ENCODE measurements around the gene KCNJ15. TPM values are rescaled to one million over a fixed set of nuclear protein-coding genes. Genes with fewer than 3 reads are reported as not detected.
"Not testable (repeated sequence)": the region's sequence is repeated elsewhere in the genome, so short reads cannot be mapped to it uniquely, and the experiment has no call there.

The KCNJ15 gene
- total RNA-seq, 1 donor from 2014 or later: 2.1 TPM

- Histone ChIP-seq H3K4me3 (ENCODE audit: low read depth, low read length) (no peak overlapping the region), H3K27me3 (ENCODE audit: control insufficient read depth, insufficient read depth, low read length) (no peaks in the 10 kb centered on the region), H3K36me3 (ENCODE audit: control insufficient read depth, insufficient read depth, low read length) (no peaks in the 10 kb centered on the region)
- no peak for TF ChIP-seq CTCF (IDR thresholded peaks at IDR 0.05; ENCODE audit: insufficient read depth, low read length, severe bottlenecking)
- DNase-seq (ENCODE audit: low read depth) (no peak), FAIRE-seq (no peak)
Measured at GRCh38 chr21:38229260-38229877, 27.4 kb upstream of the KCNJ15 start.

- peak; percentile 97 for DNase-seq (ENCODE audit: low read depth)
- no peaks in the 10 kb centered on the region for H3K36me3 ChIP-seq (ENCODE audit: control insufficient read depth, insufficient read depth, low read length)
- H3K4me3 ChIP-seq (ENCODE audit: low read depth, low read length): peak overlapping the region; percentile 4
- TF ChIP-seq CTCF (IDR thresholded peaks at IDR 0.05; ENCODE audit: insufficient read depth, low read length, severe bottlenecking): no peak
- FAIRE-seq: peak; percentile 77
- H3K27me3 ChIP-seq (ENCODE audit: control insufficient read depth, insufficient read depth, low read length): no peaks in the 10 kb centered on the region
Measured at GRCh38 chr21:38234395-38235142, 22.2 kb upstream of the KCNJ15 start.

- FAIRE-seq; H3K36me3 ChIP-seq (ENCODE audit: control insufficient read depth, insufficient read depth, low read length); H3K27me3 ChIP-seq (ENCODE audit: control insufficient read depth, insufficient read depth, low read length): not testable (repeated sequence)
- DNase-seq (ENCODE audit: low read depth): peak; percentile 65
- H3K4me3 ChIP-seq (ENCODE audit: low read depth, low read length): peak overlapping the region; percentile 4
Measured at GRCh38 chr21:38235251-38235650, 21.5 kb upstream of the KCNJ15 start.

- FAIRE-seq (no peak), DNase-seq (ENCODE audit: low read depth) (peak; percentile 49)
- no peaks in the 10 kb centered on the region for H3K36me3 ChIP-seq (ENCODE audit: control insufficient read depth, insufficient read depth, low read length)
- no peak overlapping the region for H3K4me3 ChIP-seq (ENCODE audit: low read depth, low read length)
- H3K27me3 ChIP-seq (ENCODE audit: control insufficient read depth, insufficient read depth, low read length): no peaks in the 10 kb centered on the region
- TF ChIP-seq CTCF (IDR thresholded peaks at IDR 0.05; ENCODE audit: insufficient read depth, low read length, severe bottlenecking): peak; percentile 41
Measured at GRCh38 chr21:38236232-38236631, 20.6 kb upstream of the KCNJ15 start.

GRCh38 chr21:38239672-38240071 lies 17.1 kb upstream of the KCNJ15 start:
- no peak for DNase-seq (ENCODE audit: low read depth)
- FAIRE-seq: no peak
- TF ChIP-seq CTCF (IDR thresholded peaks at IDR 0.05; ENCODE audit: insufficient read depth, low read length, severe bottlenecking): no peak
- H3K36me3 ChIP-seq (ENCODE audit: control insufficient read depth, insufficient read depth, low read length): no peaks in the 10 kb centered on the region
- H3K27me3 ChIP-seq (ENCODE audit: control insufficient read depth, insufficient read depth, low read length): no peaks in the 10 kb centered on the region
- H3K4me3 ChIP-seq (ENCODE audit: low read depth, low read length): no peak overlapping the region

GRCh38 chr21:38240129-38240528 lies 16.7 kb upstream of the KCNJ15 start:
- Histone ChIP-seq H3K27me3 (ENCODE audit: control insufficient read depth, insufficient read depth, low read length) (no peaks in the 10 kb centered on the region), H3K4me3 (ENCODE audit: low read depth, low read length) (no peak overlapping the region), H3K36me3 (ENCODE audit: control insufficient read depth, insufficient read depth, low read length) (no peaks in the 10 kb centered on the region)
- FAIRE-seq (no peak), DNase-seq (ENCODE audit: low read depth) (no peak)
- no peak for TF ChIP-seq CTCF (IDR thresholded peaks at IDR 0.05; ENCODE audit: insufficient read depth, low read length, severe bottlenecking)

Data from bronchial epithelial cell (primary cell).